Measurements from ENCODE around the gene EPHA7.

EPHA7 gene

GRCh38 chr6:93392797-93393196, 26.6 kb downstream of the EPHA7 start:
- no peak for DNase-seq

GRCh38 chr6:93391965-93392364, 27.4 kb downstream of the EPHA7 start:
- DNase-seq: no peak

GRCh38 chr6:93389192-93389591, 30.2 kb downstream of the EPHA7 start:
- no peak for DNase-seq

GRCh38 chr6:93388070-93388469, 31.3 kb downstream of the EPHA7 start:
- no peak for DNase-seq

- DNase-seq: no peak
These were observed 43.3 kb downstream of the EPHA7 start for GRCh38 chr6:93376026-93376540.

- DNase-seq: no peak
These were observed 45.9 kb downstream of the EPHA7 start for GRCh38 chr6:93373445-93373844.

GRCh38 chr6:93371756-93372155, 47.6 kb downstream of the EPHA7 start:
- DNase-seq: no peak

GRCh38 chr6:93369586-93370134, 49.7 kb downstream of the EPHA7 start:
- no peak for DNase-seq

- DNase-seq: no peak
These were observed 52.9 kb downstream of the EPHA7 start for GRCh38 chr6:93366506-93366905.

GRCh38 chr6:93365445-93365844, 53.9 kb downstream of the EPHA7 start:
- DNase-seq: no peak

- DNase-seq: no peak
These were observed 60.9 kb downstream of the EPHA7 start for GRCh38 chr6:93358435-93358834.

- no peak for DNase-seq
These were observed 66.8 kb downstream of the EPHA7 start for GRCh38 chr6:93352604-93353003.

- DNase-seq: no peak
These were observed 68.1 kb downstream of the EPHA7 start for GRCh38 chr6:93351222-93351621.

GRCh38 chr6:93350774-93351173, 68.6 kb downstream of the EPHA7 start:
- DNase-seq: no peak

GRCh38 chr6:93344333-93344835, 75.0 kb downstream of the EPHA7 start:
- DNase-seq: no peak

GRCh38 chr6:93343476-93343875, 75.9 kb downstream of the EPHA7 start:
- DNase-seq: no peak

GRCh38 chr6:93341900-93342613, 77.3 kb downstream of the EPHA7 start:
- DNase-seq: no peak

- DNase-seq: no peak
These were observed 81.5 kb downstream of the EPHA7 start for GRCh38 chr6:93337772-93338394.

GRCh38 chr6:93337014-93337413, 82.3 kb downstream of the EPHA7 start:
- no peak for DNase-seq

- DNase-seq: no peak
These were observed 89.9 kb downstream of the EPHA7 start for GRCh38 chr6:93329301-93330000.

GRCh38 chr6:93327857-93328256, 91.5 kb downstream of the EPHA7 start:
- DNase-seq: no peak

- DNase-seq: no peak
These were observed 93.6 kb downstream of the EPHA7 start for GRCh38 chr6:93325761-93326160.

- DNase-seq: no peak
These were observed 95.7 kb downstream of the EPHA7 start for GRCh38 chr6:93323630-93324029.
